GOT3 (cell line): ENCODE results near the gene MB.
"Not testable (repeated sequence)": the region's sequence is repeated elsewhere in the genome, so short reads cannot be mapped to it uniquely, and the experiment has no call there.

Source experiments
- DNase-seq: peaks from one replicate; lab custom pipeline; 2025; ENCODE audit warnings: mixed read lengths; lab: John Stamatoyannopoulos, UW

Gene MB

DNA sequence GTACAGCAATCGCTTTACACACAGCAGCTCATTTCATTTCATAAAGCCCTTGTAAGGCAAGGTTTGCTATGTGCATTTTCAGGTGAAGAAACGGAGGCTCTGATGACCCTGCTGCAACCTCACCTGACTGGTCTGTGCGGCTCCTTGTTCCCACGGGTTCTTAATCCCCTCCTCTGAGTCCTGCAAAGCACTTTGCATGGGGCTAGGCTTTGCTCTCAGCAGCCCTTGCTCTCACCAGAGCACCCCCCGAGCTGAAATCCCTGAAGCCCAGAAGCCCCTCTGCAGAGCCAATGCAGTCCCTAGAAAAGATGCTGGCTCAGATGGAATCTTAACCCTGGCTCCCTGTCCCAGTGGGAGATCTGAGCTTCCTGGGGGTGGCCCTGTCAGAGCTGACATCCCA, 20.1 kb upstream of the MB start:
- DNase-seq, result no peak

DNA sequence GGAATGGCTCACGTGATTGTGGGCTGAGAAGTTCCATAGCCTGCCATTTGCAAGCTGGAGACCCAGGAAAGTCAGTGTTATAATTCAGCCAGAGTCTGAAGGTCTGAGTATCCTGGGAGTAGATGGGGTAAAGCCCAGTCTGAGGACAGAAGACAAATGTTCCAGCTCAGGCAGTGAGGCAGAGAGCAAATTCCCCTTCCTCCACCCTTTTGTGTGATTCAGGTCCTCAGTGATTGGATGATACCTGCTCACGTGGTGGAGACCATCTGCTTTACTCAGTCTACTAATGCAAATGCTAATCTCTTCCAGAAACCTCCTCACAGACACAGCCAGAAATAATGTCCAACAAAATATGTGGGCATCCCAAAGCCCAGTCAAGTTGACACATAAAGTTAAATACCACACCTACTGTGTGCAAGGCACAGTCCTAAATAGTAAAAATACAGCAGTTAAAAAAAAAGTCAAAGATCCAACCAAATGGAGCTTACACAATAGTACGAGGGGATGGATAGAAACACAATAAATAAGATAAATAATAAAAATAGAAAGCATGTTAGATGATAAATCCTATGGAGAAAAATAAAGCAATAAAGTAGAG, 17.9 kb upstream of the MB start:
- DNase-seq, result no peak

DNA sequence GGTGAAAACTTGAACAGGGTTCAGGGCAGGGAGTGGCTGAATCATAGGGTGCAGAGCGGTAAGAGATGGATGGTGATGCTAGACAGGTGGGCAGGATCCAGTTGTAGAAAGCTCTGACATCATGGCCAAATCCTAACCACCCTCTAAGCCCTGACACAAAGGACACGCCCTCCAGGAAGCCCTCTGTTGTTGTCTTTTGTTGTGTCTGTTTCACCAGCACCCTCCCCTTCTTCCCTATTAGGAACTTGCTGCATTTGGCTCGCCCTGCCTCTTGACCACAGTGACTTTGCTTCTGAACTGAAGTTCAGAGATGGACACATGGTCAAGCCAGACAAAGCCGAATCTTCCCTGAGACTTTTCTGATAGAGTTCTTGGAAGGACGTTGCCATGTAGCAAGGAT, 16.9 kb upstream of the MB start:
- DNase-seq, result no peak

DNA sequence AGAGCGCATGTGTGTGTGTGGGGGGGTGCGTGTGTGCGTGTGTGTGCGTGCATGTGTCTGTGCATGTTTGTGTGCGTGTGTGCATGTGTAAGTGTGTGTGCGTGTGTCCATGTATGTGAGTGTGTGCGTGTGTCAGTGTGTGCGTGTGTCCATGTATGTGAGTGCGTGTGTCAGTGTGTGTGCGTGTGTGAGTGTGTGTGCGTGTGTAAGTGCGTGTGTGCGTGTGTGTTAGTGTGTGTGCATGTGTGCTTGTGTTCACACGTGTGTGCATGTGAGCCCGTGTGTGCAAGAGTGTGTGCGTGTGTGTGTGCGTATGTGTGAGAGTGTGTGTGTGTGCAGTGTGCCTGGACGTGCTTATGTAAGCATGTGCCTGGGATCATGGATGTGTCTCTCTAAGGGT, 16.4 kb upstream of the MB start:
- no peak for DNase-seq

DNA sequence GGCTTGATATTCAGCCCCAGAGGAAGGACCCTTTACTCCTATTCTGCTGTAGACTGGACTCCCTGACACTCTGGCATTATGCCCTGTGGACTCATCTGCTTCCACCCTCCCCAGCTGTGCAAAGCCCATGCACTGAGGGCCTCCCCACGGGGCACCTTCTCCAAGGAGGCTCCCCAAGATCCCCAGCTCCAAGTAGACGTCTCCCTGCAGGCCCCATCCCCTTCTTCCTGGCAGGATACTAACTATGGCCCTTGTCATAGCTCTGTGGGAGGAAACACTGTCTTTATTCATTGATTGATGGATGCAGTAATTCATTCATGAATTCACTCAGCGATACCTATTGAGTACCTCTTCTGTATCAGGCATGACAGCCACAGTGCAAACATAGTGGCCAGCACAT, 15.8 kb upstream of the MB start:
- DNase-seq, result no peak

DNA sequence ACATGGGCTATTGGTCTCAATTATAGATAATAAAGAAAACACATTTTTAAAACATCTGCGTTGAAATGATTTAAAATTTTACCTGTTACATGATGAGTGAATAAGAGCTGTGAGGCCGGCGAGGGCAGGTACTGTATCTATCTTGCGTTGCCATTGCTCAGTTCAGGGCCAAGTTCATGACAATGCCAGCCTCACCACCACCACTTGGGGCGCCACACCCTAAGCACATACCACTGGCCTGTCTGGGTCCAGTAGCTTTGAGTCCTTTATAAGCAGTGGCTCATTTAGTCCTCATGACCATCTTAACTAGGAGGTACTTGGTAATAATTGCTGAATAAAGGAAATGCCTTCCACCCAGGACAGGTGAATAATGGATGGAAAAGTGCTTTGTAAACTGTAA, 14.5 kb upstream of the MB start:
- no peak for DNase-seq

DNA sequence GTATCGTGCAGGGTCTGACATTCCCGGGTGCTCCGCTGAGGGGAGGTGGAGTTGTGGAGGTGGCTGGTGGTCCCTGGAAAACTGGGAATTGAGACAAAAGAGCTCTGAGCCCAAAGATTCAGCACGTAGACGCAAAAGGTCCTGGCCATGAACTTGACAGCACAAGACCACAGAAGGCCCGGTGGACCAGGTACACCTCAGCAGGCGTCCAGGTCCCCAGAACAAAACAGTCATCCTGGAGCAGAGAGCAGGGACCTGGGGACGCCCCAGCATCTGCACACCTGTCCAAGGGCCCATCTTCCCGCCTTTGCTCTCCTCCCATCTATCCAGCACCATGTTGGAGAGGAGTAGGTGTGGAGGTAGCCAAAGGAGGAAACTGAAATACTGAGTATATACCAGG, 13.8 kb upstream of the MB start:
- DNase-seq, result no peak

DNA sequence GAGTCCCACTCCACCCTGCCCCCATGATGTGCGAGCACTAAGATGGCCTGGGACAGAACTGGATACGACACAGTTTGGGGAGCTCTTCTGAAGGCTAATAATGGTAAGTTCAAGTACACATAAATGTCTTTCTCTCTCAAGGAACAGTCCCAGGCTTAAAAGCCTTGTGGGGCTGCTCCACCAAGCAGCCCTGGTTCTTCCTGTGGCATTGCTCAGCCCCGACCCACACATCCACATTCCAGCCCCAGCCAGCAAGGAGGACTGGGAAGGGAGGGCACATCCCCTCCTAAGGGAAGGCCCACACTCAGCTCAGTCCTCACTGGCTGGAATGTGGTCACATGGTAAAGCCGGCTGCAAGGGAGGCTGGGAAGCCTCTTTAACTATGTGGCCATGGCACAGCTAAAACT, 13.3 kb upstream of the MB start:
- no peak for DNase-seq

DNA sequence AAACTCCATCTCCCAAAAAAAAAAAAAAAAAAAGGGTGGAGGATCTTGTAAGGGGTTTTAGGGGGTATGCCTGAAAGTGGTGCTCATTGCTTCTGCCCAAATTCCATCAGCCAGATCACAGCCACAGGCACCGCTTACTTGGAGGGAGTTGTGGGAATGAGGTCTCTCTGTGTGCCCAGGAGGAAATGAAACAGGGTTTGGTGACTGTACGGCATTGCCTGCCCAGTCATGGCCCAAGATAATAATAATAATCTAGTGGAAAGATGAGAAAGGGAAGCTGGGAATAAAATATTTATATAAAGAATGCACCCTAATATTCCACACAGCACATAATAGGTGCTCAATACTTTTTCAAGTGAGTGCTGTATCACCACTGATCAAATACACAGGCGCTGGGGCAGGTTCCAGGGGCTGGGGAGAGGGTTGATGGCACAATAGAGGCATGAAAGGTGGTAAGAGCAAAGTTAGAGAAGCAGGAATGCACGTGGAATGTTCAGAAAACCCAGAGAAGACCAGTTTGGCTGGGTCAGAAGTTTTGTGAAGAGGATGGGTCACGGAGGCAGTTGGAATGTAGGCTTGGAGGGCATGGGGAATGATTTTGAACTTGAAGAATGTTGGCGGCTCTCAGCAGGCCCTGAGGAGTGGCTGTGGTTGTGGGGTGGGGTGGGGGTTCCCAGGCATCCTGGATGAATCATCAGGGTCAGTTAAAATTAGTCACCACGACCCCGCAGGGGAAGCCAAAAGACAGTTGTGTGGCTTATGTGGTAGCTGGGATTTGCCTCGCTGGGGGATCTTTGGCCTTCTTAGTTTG, 12.5 kb upstream of the MB start:
- DNase-seq, result peak; percentile 67

DNA sequence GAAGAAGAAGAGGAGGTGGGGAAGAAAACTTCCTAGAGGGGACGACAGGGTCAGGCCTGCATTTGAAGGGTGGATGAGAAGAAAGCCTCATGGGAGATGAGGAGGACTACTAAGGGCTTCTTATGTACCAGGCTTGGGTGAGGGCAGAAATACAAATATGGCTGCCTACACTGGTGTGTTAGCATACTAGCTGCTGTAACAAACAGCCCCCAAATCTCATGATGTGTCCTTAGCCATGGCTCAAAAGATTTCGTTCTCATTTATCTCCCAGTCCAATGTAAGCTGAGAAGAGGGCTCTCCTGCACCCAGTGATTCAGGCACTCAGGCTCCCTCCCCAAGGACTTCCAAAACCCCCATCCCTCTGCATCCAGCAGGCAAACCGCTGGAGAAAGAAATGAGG, 11.6 kb upstream of the MB start:
- DNase-seq, result no peak

DNA sequence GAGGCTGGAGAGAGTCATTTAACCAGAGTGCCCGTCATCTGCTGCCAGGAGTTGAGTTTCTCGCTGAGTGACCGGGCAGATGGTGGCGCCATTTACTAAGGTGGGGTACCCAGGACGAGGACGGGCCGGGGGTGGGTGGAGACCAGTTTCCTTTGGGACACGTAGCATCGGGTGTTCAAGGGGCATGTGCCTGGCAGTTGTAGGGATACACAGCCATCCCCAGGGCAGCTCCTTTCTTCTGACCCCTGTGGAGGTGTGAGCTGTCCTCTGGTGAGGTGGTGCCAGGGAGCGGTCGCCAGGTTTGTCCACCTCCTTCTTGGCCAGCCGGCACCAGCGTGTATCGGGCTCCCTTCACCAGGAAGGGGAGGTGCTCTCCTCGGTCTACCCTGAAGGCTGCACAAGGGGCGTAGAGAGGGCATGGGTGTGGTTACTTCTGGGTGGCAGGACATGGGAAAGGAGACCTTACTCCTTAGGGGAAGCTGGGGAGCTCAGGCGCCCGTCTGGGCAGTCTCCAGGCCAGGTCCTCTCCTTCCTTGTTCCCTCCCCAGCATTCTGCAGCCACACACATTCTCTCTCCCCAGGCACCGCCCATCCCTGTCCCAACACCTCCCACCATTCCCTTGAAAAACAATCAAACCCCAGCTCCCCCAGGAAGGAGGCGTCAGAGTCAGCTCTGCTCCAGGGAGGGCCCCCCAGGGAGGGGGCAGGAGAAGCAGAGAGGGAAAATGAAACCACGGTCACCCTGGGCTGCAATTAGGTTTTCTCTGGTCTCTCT, 10.3 kb upstream of the MB start:
- DNase-seq, result peak; percentile 57

DNA sequence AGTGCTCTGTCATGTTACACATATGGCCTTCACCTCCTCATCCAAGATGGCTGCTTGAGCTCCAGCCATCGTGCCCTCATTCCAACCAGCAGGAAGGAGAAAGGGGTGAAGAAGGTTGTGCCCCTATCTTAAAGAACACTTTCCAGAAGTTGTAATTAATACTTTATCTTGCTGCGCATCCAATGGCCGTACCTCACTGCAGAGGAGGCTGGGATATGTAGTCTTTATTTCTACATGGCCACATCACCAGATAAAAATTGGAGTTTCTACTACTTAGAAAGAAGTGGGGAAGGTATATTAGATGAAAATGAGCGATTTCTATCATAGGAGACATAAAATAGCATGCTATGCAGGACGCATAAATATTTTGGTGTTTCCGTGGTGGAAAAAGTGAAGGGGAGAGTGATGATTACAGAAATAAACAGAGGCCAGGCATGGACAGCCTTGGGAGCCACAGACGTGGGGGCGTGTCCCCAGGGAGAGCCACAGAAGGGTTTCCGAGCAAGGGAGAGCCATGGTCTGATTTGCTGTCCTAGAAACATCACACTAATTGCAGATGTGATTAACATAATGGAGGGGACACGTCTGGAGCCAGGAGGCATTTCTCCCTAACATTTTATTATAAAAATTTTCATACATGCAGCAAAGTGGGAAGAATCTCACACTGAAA, 8.8 kb upstream of the MB start:
- DNase-seq, result no peak

DNA sequence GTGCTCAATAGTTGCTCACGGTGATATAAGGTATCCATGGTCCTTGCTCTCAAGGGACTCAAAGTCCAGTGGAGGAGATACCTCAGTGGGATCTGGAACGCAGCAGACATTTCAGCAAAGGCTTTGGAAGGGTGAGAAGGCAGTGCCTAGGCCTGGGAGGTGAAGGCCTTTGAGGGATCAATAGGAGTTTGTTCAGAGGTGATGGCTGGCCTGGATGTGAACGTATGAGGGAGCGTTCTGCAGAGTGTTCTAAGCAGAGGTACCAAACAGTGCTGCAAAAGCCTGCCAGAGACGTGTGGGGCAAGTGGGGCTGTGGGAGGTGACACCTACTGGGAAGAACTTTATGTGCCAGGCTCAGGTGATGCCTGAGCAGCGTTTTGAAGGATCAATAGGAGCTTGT, 7.4 kb upstream of the MB start:
- DNase-seq, result no peak

DNA sequence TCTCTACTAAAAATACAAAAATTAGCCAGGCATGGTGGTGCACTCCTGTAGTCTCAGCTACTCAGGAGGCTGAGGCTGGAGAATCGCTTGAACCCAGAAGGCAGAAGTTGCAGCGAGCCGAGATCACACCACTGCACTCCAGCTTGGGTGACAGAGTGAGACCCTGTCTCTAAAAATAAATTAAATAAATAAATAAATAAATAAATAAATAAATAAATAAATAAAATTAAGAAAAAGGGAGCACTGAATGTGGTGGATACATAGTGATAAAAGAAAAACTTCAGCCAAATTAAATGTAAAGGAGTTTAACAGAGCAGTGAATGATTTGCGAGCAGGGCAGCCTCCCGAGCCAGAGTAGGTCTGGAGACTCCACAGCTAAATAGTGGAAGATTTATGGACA, 6.8 kb upstream of the MB start:
- DNase-seq, result not testable (repeated sequence)

DNA sequence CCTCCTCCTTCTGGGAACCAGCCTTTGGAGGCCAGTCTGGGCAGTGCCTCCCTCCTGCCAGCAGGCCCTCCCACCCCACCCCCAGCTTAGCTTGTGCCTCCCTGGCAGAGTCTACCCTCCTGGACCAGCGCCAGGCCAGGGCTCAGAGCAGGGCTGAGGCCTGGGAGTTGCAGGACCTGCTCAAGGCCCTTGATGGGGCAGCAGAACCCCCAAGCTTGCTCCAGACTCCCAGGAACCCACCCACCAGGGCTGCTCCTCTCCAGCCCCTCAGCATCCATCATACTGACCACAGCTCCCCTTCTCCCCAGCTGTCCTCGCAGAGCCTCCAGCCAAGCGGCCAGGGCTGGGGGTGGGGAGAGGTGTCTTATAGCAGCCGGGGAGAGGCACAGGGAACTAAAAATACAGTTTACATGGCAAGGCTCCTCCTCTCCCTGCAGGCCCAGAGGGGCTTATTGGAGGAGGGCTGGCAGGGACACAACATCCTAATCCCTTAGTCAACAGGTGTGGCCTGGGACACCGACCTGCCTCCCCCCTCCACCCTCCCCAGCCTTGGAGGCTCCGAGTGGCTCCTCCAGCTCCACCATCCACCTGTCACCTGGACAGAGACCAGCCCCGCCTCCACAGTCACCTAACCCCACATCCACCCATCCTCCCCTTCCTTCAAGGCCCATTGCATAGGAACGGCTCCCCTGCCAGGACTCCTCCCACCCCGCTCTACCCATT, 5.2 kb upstream of the MB start:
- DNase-seq, result no peak

DNA sequence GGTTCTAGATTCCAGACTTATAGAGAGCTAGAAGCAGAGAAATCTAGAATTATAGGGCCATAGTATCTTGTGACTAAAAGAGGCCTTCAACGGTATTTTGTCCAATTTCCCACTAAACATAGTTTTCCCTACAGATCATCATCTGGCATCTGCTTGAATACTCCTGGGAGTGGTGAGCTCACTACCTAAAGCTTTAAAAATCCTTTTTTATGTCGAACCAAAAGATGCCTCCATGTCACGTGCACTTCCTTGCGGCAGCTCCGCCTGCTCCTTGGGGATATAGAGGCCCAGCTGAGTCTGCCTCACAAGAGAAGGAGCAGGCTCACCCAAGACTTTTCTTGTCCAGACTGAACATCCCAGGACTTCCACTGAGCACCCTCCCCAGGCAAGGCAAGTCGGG, 4.3 kb upstream of the MB start:
- no peak for DNase-seq

DNA sequence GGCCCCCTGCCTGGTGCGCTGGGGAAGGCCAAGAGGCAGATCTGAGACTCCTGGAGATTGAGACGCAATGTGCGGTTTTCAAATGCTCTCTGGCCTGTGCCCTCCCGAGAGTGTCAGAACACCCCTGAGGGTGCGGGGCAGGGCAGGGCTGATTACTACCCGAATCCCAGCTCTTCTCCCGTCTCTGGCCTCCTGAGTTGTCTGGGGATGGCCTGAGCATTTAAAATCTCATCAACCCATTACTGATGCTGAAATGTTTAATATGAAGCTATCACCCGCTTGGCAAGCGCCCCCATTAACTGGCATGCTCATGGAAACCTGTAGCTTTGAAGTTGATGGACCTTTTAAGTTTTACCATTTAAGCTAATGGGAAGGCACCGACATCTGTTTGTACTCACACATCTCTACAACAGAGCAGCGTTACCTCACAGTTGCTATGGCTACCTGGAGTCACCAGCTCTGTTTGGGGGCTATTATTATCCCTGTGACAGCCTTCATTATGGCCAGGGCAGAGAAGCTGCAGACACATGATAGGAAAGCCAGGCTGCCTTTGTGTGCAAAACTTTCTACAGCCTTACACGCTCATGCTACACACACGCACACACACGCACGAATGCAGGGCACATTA, 3.6 kb upstream of the MB start:
- DNase-seq, result no peak

DNA sequence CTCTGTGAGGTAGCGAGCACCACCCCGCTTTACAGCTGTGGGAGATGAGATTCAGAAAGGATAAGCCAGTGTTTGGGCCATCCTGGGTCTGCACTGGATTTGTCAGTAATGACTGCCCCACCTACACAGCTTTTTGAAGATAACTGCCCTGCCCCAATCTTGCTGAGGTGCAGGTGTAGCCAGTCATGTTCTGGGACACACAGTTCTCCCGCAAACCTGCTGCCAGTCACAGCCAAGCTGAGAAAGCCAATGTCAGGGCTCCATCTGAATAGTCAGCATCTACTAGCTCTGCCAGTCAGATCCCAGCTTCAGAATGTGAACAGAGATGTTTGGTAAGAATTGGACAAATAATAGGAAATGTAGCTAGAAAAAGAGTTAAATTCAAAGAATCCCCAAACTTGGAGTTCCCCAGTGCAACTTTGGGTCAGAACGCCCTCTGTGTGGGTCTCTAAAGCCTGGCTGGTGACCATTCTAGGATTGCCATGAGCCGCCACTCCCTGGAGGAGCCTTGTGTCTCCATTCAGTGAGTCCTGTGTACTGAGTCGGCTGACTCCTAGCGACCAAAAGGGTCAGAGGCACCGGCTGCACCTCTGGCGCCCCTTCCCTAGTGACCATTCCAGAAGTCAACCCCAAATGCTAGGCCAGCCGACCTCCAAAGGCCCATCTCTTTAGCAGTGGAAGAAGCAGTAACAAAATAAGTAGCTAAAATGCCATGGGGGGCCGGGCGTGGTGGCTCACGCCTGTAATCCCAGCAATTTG, 2.4 kb upstream of the MB start:
- no peak for DNase-seq

DNA sequence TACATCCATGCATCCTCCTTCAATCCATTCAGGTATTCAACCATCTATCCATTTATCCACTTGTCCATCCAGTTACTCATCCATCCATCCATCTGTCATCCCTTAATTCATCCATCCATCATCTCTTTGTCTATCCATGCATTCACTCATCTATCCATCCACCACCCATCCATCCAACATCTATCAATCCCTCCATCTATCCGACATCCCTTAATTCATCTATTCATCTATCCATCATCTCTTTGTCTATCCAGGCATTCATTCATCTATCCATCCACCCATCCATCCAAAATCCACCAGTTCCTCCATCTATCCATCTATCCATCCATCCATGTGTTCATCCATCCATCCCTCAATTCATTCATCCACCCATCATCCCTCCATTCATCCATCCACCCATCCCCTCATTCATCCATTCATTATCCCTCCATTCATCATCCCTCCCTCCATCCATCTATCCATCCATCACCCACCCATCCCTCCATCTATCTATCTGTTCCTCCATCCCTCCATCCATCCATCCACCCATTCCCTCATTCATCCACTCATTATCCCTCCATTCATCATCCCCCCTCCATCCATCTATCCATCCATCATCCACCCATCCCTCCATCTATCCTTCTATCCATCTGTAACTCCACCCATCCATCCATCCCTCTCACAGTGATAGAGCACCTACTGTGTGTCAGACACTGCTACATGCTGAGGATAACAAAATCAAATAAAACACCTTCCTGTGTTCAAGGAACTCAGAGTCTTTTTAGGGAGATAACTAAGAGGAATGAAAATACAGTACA, 1.5 kb upstream of the MB start:
- DNase-seq, result no peak

DNA sequence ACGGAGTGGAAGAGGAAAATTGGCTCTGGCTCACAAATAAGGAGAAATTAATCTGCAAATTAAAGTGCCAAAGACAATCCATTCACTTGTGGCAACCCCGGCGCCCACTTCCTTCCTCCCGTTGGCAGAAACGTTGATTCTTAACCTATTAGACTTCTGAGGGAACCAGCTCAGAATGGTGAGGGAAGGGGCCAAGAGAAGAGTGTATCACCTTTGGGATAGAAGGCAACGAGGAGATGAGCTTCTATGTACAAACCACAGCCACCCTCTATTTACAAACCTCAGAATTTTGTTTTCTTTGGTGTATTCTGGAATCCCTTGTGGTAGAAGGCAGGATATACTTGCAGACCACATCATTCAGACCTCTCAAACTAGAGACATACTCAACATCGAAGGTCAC, 1.1 kb downstream of the MB start:
- no peak for DNase-seq
